Ishikawa (cell line): Measurements from ENCODE around the gene LTBR.
A peak's percentile ranks its signal among the peaks of the same experiment; 100 is the strongest.

ENCODE experiments used
- CEBPB ChIP-seq: IDR thresholded peaks from 2 replicates; pipeline ENCODE4 v1.6.1; 2012
- CREB1 ChIP-seq: IDR thresholded peaks from 2 replicates; pipeline ENCODE4 v1.6.1; 2012; ENCODE audit warnings: low read depth
- EGR1 ChIP-seq: IDR thresholded peaks from 2 replicates; pipeline ENCODE4 v1.6.1; 2012
- EP300 ChIP-seq: IDR thresholded peaks from 2 replicates; pipeline ENCODE4 v1.6.1; 2012; ENCODE audit warnings: borderline replicate concordance
- FOXM1 ChIP-seq: IDR thresholded peaks from 2 replicates; pipeline ENCODE4 v1.6.1; 2012; ENCODE audit warnings: low read depth, borderline replicate concordance
- NFIC ChIP-seq: IDR thresholded peaks from 2 replicates; pipeline ENCODE4 v1.6.1; 2012
- RAD21 ChIP-seq: IDR thresholded peaks from 2 replicates; pipeline ENCODE4 v1.6.1; 2012; ENCODE audit warnings: low read depth
- TAF1 ChIP-seq: IDR thresholded peaks from 2 replicates; pipeline ENCODE4 v1.6.1; 2012; ENCODE audit warnings: low read depth, mild to moderate bottlenecking
- TCF12 ChIP-seq: IDR thresholded peaks from 2 replicates; pipeline ENCODE4 v1.6.1; 2012; ENCODE audit warnings: low read depth
- TEAD4 ChIP-seq: IDR thresholded peaks from 2 replicates; pipeline ENCODE4 v1.6.1; 2012
- YY1 ChIP-seq: IDR thresholded peaks from 2 replicates; pipeline ENCODE4 v1.6.1; 2012; ENCODE audit warnings: low read depth
- ZBTB7A ChIP-seq: IDR thresholded peaks from 2 replicates; pipeline ENCODE4 v1.6.1; 2012; ENCODE audit warnings: low read depth
- TF ChIP-seq, protein P1 (sequence below): IDR thresholded peaks from 2 replicates; pipeline ENCODE4 v1.6.1; 2012
- TF ChIP-seq, protein P2 (sequence below): IDR thresholded peaks from 2 replicates; pipeline ENCODE4 v1.6.1; 2012; ENCODE audit warnings: low read depth, mild to moderate bottlenecking
- TF ChIP-seq, protein P3 (sequence below): IDR thresholded peaks from 2 replicates; pipeline ENCODE4 v1.6.1; 2012

Gene LTBR

DNA sequence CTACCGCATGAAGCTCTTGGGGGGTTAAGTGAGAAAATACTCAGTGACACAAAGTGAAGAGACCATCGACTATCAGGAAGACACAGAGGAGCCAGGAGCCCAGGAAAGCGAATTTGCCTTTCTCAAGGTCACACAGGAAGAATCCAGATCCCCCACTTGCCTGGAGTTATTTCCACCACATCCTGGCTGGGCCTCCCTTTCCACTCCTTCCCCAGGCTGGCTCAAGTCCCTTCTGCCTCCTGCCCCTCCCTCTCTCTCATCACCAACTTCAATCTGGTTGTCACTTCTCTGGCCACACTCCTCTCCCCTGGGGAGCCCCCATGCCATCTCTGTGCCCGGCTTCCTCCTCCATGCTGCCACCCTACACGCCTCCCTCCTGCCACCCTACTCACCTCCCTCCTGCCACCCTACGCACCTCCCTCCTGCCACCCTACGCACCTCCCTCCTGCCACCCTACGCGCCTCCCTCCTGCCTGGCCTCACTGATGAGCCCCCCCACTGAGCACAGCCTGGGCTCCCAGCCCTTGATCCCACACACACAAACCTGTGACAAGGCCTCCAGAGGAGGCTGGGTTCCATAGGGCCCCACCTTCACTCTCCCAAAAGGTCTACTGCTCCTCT, 14.9 kb upstream of the LTBR start:
- TF ChIP-seq FOXM1, result no peak
- TF ChIP-seq, protein P1, sequence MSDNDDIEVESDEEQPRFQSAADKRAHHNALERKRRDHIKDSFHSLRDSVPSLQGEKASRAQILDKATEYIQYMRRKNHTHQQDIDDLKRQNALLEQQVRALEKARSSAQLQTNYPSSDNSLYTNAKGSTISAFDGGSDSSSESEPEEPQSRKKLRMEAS, result no peak
- TF ChIP-seq TAF1, result no peak
- TF ChIP-seq YY1, result no peak
- no peak for TF ChIP-seq ZBTB7A
- no peak for TF ChIP-seq EGR1
- no peak for TF ChIP-seq CEBPB
- TF ChIP-seq CREB1, result no peak
- TF ChIP-seq, protein P2, sequence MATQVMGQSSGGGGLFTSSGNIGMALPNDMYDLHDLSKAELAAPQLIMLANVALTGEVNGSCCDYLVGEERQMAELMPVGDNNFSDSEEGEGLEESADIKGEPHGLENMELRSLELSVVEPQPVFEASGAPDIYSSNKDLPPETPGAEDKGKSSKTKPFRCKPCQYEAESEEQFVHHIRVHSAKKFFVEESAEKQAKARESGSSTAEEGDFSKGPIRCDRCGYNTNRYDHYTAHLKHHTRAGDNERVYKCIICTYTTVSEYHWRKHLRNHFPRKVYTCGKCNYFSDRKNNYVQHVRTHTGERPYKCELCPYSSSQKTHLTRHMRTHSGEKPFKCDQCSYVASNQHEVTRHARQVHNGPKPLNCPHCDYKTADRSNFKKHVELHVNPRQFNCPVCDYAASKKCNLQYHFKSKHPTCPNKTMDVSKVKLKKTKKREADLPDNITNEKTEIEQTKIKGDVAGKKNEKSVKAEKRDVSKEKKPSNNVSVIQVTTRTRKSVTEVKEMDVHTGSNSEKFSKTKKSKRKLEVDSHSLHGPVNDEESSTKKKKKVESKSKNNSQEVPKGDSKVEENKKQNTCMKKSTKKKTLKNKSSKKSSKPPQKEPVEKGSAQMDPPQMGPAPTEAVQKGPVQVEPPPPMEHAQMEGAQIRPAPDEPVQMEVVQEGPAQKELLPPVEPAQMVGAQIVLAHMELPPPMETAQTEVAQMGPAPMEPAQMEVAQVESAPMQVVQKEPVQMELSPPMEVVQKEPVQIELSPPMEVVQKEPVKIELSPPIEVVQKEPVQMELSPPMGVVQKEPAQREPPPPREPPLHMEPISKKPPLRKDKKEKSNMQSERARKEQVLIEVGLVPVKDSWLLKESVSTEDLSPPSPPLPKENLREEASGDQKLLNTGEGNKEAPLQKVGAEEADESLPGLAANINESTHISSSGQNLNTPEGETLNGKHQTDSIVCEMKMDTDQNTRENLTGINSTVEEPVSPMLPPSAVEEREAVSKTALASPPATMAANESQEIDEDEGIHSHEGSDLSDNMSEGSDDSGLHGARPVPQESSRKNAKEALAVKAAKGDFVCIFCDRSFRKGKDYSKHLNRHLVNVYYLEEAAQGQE, result no peak
- no peak for TF ChIP-seq TEAD4
- TF ChIP-seq TCF12, result no peak
- no peak for TF ChIP-seq EP300

DNA sequence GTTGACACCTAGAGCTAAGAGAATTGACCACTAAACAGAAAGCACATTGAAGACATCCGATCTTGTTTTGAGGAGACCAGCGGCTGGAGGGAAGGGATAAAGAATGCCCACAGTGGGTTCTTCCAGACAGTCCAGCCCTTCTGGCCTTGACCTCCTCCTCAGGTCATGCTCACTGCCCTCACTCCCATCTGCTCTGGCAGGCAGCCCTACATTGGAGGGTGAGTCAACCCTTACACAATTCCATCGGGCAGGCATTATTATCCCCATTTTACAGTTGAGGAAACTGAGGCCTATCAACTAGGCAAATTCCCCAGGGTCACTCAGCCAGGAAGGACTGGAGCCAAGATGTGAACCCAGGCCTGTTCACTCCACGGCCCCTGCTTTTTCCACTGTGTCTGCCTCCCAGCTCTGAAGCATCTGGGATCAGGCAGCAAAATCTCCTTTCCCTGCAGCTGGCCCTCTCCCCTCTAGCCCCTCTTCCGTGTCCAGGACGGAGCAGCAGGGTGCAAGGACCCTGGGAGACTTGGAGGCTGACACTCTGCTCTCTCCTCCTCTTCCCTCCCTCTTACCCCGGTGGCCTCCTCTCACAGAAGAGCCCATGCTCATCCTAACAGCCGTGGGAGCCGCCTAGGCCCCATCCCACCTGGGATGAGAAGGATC, 13.9 kb upstream of the LTBR start:
- peak; percentile 39; the same call in 1 of the 2 replicates for TF ChIP-seq NFIC
- peak; percentile 64; the same call in 1 of the 2 replicates for TF ChIP-seq TCF12
- peak; percentile 34; the same call in 1 of the 2 replicates for TF ChIP-seq EP300
- TF ChIP-seq, protein P2, result no peak
- no peak for TF ChIP-seq TEAD4
- TF ChIP-seq CEBPB, result peak; percentile 69; the same call in 1 of the 2 replicates

DNA sequence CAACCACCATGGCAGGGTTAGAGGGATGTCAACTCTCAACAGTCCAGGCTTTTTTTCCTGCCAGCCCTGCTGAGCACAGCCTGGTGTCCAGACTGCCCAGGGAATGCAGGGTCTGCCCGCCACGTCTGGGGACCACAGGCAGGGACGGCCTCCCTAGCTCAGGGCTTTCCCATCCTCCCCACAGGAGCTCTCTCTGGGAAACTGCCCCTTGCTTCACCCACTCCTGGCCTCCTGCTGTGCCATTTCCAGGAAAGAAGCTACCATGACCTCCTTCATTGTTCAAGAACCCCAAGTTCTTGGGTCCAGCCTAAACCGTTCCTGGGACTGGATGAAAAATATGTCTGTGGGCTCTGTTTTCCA, 13.4 kb upstream of the LTBR start:
- TF ChIP-seq EGR1, result 0 out of 2 replicates have a peak, but pooled peaks have one; percentile 37
- TF ChIP-seq, protein P3, sequence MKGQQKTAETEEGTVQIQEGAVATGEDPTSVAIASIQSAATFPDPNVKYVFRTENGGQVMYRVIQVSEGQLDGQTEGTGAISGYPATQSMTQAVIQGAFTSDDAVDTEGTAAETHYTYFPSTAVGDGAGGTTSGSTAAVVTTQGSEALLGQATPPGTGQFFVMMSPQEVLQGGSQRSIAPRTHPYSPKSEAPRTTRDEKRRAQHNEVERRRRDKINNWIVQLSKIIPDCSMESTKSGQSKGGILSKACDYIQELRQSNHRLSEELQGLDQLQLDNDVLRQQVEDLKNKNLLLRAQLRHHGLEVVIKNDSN, result no peak
- TF ChIP-seq TAF1, result no peak
- no peak for TF ChIP-seq EP300
- no peak for TF ChIP-seq NFIC
- peak; percentile 45 for TF ChIP-seq CEBPB

DNA sequence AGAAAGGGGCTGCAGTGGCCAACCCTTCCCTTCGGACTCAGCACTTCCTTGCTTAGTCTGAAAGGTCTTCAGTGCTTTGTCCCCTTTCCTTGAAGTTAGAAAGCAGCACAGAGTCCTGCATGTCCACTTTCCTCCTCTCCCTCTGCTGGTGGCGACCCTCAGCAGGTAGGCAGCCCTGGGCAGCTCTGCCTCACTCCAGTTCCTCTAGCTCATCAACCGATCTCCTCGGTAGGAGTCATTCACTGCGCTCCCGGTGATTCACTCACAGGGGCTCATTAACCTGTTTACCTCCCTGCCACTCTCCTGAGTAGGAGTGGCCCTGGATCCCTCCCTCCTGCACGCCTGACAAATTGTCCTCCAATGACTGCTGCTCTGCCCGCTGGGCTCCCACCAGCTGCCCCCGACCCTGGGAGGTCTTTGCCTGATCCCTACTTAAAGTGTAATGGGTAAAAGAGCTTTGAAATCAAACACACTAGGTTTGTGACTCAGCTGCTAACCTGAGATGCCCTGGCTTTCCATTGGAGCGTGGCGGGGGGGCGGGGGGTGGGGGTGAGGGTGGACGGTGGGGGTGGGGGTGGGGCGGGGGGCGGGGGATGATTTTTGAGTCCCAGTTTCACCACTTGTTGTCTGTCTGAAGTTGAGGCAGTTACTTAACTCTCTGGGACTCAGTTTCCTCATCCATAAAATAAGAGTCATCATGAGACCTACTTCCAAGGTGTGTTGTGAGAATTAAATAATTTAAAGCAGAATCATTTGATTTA, 12.8 kb upstream of the LTBR start:
- TF ChIP-seq NFIC (peak; percentile 79), RAD21 (no peak; the same call in 1 of the 2 replicates), YY1 (peak; percentile 29; the same call in 1 of the 2 replicates), EGR1 (peak; percentile 35; the same call in 1 of the 2 replicates), FOXM1 (peak; percentile 91), TAF1 (peak; percentile 40; the same call in 1 of the 2 replicates), ZBTB7A (peak; percentile 96), EP300 (peak; percentile 93; the same call in 1 of the 2 replicates), CEBPB (peak; percentile 56; the same call in 1 of the 2 replicates), CREB1 (0 out of 2 replicates have a peak, but pooled peaks have one; percentile 10), TEAD4 (peak; percentile 71), TCF12 (peak; percentile 96)
- TF ChIP-seq, protein P3, result peak; percentile 64
- TF ChIP-seq, protein P2, result no peak
- TF ChIP-seq, protein P1, result peak; percentile 63
